Stimulated activated CD4-positive, alpha-beta T cell treated with anti-CD3 and anti-CD28 coated beads, Interleukin-2, amount 100 ng/mL, for 4 hours (primary cell): ENCODE data around the gene TM2D1.
"Not testable (repeated sequence)": the region's sequence is repeated elsewhere in the genome, so short reads cannot be mapped to it uniquely, and the experiment has no call there.

Source experiments
- DNase-seq: peaks from one replicate; pipeline ENCODE4 v3.0.0-alpha.2; 2020; ENCODE audit warnings: low read depth

Gene TM2D1

DNA sequence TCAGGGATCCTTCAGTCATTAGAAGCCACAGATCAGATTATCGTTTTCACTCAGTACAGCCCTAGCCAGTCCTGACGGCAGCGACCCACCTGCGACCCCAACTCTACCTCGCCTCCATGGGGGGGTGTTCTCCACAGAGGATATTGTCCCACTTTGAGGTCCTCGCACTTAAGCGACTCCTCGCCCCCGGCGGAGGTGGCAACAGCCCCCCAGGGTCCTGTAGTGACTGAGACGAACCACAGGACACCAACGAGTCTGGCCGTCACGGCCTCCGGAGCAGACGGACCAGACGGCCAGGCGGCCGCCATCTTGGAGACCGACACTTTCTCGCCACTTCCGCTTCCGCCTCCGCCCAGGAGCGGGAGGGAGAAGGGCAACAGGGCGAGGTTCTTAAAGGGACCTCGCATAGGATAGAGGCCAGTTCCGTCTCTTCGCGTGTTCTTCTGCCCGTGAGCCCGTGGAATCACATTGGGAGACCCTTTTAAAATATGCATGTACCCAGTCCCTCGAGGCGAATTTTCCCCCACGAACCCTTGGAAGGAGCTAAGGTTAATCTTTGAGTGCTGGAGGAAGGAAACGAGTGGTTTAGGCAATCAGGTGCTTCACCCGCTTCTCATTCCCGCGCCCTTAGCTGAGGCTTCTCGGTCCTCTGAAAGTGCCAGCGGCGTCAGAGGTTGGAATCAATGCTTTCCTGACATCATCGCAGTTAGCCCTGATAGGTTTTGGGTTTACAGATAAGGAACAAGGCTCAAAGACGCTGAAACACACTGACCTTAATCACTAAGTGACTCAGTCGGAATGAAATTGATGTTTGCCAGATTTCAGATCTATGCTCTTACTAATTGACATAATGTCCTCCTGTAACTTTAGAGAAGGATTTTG is at the start of gene TM2D1:
Gene TM2D1 (minus strand): TSS at position 329 of the 882 bp plus-strand sequence. CDS start 21 bp downstream, at position 308.
- peak; percentile 71 for DNase-seq

DNA sequence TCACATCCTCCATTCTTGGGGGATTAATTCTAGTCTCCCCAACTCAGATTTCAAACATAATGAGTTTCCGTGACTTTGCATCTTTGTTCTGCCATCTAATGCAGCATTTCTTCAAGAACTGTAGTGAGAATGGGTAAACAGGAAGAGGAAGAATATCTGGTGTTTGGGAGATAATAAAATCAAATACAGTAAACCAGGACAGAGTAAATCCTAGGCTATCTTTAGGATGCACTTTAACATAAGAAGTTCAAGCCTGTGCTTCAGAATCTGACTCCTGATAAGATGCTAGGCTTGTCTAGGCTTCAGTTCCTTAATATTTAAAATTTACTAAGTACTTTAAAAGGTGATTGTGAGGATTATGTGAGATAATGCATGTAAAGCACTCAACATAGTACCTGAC is 45.2 kb upstream of the TM2D1 start:
- no peak for DNase-seq

DNA sequence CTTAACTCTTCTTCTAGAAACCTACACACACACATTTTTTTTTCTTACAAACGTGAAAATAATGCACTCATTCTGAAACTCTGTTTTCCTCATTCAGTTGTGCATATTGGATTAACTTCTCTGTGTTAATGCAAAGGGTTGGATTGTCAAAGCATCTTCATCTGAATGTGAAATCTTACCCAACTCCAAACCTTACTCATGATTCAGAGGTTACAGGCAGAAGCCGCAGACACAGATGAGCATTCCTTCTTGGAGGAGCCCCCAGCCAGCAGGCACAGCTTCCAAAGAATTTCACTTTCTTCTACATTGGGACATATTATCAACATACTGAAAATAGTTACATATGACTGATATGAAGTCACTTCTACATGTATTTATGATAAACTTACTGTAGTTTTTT is 33.0 kb upstream of the TM2D1 start:
- DNase-seq = no peak

DNA sequence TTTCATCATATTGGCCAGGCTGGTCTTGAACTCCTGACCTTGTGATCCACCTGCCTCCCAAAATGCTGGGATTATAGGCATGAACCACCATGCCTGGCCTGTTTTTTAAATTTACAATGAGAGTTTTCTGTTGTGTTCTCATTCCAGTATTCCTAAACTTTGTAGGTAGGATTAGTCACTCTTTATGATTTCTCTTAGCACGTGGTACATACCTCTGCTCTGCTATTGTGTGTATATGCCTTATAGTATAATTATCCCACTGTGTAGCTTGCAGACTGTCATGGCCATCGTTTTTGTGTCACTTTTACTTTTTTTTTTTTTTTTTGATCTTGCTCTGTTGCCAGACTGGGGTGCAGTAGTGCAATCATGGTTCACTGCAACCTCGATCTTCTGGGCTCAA is 31.8 kb upstream of the TM2D1 start:
- DNase-seq = no peak

DNA sequence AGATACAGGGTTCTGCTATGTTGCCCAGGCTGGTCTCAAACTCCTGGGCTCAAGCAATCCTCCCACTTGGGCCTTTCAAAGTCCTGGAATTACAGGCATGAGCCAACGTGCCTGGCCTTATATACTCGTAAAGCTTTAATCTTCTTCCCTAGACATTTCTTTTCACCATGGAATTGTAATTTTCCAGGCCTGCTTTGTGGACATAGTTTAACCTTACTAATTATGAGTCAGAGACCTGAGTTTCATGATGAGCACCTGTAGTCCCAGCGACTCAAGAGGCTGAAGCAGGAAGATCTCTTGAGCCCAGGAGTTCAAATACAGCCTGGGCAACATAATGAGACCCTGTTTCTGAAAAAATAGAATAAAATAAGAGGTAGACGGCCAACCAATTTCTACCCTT is 29.6 kb upstream of the TM2D1 start:
- DNase-seq = no peak

DNA sequence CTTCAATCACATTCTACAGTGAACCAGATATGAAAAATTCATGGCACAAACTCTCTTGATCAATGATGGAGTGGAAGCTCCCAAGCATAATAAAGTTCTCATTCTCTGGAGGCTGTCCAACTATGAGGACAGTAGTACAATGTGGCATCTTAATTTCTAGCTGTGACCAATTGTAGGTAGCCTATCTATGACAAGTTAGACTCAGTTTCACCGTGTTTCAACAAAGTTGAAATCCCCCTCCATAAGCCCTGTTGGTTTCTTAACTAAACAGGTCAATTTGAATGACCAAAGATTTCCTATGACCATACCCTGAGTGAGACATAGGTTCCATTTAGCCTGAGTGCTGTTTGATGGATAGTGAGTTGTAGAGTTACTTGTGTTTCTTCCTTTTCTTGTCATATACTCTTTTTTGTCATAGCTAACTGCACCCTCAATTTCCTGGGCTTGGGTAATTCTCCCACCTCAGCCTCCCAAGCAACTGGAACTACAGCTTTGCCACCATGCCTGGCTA is 29.1 kb upstream of the TM2D1 start:
- DNase-seq = no peak

DNA sequence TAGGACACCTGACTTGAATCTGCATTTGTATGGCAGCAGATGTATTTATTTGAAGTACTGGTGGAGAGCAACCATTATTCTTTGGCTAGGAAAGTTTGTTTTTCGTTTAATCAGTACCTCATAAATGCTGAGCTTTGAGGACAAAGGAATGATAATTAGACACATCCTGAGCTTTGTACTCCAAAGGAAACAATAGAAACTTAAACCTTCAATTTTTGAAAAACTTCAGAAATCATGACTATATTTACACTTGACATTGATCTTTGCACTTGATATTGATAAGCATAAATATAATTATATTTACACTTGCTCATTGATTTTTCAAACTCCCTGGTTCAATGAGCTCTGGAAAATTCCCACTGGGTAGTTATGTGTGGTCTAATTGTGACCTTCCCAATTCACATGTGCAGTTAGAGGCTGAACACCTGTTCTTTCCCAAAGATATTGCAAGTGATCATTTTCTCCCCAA is 28.0 kb upstream of the TM2D1 start:
- no peak for DNase-seq

DNA sequence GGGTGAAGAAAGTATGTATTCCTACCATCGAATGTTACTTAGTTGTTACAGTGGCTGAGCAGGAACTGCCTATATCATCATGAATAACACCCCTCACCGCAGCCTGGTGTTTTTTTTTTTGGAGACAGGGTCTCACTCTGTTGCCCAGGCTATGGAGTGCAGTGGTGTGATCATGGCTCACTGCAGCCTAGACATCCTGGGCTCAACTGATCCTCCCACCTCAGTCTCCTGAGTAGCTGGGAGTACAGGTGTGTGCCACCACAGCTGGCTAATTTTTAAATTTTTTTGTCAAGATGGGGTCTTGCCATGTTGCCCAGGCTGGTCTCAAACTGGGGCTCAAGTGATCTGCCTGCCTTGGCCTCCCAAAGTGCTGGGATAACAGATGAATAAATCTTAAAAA is 24.6 kb upstream of the TM2D1 start:
- DNase-seq = no peak

DNA sequence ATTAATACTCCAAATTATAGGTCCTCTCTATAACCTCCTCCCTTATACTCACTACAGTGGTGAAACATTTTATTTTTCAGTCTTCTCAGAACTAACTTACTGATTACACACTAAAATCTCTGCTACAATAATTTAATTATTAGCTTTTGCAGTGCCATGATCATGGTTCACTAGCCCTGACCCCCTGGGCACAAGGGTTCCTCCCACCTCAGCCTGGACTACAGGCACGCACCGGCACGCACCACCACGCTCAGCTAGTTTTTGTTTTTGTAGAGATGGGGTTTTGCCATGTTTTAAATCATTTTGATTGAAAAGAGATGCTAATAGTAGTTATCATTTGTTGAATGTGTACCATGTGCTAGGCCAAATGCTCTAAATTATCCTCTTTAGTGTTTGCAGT is 23.6 kb upstream of the TM2D1 start:
- no peak for DNase-seq

DNA sequence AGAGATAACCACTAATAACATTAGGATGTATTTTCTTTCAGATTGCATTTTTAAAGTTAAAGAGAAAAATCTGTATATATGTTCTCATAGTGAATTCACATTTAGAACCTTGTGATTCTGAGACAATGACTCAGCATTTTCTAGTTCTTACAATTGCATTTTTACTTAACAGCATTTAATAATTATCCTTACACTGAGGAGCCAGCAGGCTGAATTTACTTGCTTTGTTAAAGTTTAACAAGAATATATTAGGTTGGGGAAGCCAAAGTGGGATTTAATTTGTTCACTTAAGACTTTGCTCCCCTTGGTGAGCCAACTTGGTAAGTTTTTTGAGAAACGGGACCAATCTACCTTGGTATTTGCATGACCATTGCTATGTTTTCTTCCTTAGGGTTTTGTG is 21.9 kb upstream of the TM2D1 start:
- no peak for DNase-seq

DNA sequence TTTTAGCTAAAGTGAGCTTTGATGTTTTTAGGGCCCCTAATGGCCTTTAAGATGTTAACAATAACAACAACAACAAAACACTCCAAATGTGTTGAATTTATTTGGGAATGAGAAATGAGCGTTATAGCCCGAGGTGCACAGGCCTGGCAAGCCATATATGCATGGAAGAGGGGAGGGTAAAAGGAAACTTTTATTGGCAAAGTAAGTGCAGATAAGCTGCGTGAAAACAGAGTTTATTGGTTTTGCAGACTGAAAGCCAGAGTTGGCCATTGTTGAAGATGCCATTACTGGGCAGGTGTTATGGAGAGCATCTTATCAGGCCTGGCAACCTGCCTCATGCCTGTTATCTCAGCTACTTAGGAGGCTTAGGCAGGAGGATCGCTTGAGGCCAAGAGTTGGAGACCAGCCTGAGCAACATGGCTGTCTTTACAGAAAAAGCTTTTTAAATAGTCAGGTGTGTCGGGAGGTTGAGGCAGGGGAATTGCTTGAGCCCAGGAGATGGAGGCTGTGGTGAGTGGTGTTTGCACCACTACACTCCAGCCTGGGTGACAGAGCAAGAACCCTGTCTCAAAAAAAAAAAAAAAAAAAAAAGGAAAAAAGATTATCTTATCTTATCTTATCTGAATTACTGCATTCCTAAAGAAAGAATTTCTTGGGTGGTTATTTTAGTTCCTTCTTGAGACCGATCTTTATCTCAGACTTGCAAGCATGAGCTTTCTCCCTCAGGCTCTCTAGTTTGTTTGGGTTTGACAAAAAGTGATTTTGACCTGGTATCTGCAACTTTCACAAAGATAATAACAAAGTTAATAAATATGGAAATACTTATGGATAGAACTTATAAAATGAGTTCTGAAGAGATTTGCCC is 19.0 kb upstream of the TM2D1 start:
- no peak for DNase-seq

DNA sequence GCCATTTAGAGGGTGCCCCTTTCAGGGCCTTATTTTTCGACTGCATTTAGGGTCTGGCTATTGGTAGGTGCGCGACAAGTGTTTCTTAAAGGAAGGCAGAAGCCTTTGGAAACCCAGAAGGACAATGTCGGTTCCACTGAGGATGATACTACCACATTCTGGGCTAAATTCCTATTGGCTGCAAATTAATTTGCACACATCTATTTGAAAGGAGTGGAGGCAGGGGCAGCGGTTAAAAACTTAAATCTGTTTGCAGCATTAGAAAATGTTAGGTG is 18.4 kb upstream of the TM2D1 start:
- no peak for DNase-seq

DNA sequence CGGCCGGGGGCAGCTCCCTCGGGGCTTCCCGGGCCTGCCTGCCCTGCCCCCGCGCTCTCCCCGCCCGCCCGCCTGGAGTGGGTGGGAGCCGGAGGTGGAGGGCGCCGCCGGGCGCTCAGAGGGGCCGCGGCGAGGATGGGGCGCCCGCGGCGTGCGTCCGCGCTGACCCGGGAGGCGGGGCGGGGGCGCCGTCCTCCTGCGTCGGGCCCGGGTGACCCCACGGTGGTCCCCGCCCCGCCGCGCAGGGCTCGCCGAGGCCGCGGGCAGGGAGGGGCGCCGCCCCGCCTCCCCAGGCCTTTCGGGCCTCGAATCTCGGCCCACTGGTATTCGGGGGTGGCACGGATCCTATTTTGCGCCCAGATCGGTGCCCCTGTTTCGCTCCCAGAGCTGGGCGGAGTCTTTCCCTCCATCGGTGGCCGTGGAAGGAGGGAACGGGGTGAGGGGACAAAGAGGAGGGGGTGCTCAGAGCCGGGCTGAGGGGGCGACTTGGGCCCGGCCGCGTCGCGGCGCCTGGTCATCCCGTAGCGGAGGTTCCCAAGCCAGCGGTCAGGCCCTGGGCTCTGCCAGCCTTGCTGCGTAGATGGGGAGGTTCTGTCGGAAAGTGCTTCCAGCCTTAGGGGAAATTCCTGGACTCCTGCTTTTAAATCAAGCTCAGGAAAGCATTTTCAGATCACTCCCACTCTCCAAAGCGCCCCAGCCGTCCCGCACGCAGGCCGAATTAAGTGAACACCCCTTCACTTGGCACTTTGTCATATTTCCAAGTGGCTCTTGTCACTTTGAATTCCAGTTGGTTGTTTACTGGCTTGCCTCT is 17.9 kb upstream of the TM2D1 start:
- no peak for DNase-seq

DNA sequence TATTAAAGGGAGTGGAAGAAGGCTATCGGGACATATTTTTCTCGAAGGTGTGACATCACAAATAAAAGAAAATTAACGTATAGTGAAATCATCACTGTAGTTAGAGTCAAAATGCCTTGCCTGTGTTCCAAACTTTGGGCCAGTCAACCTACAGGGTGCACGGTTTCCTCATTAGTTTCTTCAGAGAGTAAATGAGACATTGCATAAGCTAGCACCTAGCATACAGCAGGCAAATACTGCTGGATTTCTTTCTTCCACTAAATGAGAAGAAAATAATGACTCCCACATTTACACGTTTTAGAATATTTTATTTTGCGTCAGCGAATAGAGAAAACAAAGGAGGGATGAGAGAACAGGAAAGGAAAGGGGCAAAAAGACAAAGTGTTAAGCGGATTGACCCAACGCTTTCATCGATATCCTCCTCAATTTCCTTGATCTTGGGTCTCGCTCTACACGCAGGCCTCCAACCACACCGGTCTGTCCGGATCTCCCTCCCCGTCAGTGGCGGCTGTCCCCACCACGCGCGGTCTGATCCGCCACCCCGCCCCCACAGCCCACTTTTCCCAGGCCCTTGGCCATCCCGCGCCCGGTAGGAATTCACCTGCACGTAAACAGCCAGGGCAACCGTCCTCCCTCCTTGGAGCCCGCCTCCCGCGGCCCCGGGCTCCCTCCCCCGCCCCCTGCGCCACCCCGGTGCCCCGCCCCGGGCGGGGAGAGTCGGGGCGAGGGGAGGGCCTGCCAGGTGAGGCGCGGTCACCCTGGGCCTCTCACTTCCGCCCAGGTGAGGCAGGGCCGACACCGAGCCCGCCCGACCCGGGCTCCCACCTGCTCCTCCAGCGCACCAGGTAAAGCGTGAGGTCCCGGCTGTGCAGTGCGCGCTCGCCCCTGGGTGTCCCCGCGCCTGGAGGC is 17.0 kb upstream of the TM2D1 start, which contains the start of gene PATJ:
Gene PATJ (plus strand): TSS at position 770 of the 909 bp plus-strand sequence. CDS start 20,413 bp downstream, outside the sequence.
- DNase-seq = peak; percentile 51

DNA sequence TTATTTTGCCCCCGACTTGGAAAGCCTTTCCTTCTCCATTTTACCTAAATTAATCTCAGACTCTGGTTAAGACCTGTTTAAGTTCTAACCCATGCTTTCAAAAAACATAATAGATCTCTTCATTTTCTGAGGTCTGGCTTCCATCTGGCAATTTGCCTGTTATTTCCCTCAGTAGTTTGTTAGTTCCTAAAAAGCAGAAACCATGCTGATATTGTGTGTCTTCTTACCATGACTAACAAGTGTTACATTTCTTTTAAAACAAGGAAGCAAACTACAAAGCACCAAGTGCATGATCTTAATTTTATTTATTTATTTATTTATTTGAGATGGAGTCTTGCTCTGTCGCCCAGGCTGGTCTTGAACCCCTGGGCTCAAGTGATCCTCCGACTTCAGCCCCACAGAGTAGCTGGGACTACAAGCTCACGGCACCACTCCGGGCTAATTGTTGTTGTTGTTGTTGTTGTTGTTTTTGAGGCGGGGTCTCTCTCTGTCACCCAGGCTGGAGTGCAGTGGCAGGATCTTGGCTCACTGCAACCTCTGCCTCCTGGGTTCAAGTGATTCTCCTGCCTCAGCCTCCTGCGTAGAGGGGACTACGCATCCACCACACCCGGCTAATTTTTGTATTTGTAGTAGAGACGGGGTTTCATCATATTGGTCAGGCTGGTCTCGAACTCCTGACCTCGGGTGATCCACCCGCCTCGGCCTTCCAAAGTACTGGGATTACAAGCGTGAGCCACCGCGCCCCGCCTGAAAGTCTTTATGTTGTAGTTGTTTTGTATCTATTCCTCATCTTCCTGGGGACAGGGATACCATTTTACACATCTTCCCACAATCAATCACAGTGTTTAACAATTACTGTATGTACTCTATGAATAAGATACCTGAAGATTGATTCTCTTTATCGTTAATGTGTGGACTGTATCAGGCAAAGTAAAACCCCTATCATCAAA is 16.1 kb upstream of the TM2D1 start:
- DNase-seq = no peak

DNA sequence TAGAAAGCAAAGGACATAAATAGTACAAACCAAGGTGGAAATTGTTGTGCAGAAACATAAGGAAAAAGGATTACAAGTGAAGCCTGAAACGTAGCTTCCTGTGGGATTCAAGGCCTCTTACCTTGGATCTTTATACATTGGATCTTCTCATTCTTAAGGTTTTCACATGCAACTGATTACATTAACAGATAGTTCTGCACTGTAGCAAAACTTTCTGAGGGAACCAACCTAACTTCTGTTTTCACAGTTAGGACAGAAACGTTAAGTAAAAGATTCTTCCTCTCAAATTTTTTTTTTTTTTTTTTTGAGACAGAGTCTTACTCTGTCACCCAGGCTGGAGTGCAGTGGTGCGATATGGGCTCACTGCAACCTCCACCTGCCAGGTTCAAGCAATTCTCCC is 7.8 kb upstream of the TM2D1 start:
- DNase-seq = no peak

DNA sequence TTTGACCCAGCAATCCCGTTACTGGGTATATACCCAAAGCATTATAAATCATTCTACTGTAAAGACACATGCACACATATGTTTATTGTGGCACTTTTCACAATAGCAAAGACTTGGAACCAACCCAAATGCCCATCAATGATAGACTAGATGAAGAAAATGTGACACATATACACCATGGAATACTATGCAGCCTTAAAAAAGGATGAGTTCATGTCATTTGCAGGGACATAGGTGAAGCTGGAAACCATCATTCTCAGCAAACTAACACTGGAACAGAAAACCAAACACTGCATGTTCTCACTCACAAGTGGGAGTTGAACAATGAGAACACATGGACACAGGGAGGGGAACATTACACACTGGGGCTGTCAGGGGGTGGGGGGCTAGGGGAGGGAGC is 5.7 kb upstream of the TM2D1 start:
- not testable (repeated sequence) for DNase-seq

DNA sequence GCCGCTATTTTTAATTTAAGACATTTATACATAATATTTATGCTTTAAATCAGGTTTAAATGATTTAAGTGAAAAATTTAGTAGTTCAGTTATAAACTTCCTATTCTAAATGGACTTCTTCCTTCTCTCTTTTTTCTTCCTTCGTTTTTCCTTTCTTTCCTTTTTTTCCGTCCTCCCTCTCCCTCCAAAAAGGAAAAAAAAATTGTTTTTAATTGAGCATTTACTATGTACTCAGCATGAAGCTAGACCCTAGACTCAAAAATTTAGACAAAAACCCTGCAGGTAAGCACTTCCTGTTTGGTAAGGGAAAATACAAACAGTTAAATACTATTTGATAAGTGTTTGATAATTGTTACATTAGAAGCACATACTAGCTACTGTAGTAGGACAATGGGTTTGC is 2.6 kb upstream of the TM2D1 start:
- DNase-seq = no peak

DNA sequence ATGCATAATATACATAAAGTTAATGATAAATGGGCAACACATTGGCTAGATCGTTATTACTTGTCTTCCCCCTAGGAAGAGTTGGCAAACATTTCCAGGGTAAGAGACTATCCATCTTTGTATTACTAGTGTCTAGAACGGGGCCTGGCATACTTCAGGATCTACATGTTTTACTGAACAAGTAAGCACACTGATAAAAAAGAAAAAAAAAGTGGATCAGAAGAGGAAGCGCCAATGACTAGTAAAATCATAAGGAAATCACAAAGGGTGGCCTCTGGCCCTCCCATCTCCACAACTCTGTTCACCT is 482 bp downstream of the TM2D1 start:
- no peak for DNase-seq
